Measurements from ENCODE around the gene DDX5.
A peak's percentile ranks its signal among the peaks of the same experiment; 100 is the strongest.
"Not testable (repeated sequence)": the region's sequence is repeated elsewhere in the genome, so short reads cannot be mapped to it uniquely, and the experiment has no call there.

DDX5 gene

GRCh38 chr17:64466834-64467233 lies 39.3 kb downstream of the DDX5 start:
- H3K4me3 ChIP-seq (ENCODE audit: low read depth, low read length); H3K79me2 ChIP-seq (ENCODE audit: control insufficient read depth, insufficient read depth, low read length, unreplicated experiment); H3K27me3 ChIP-seq (ENCODE audit: insufficient read depth, low read length); H3K4me1 ChIP-seq (ENCODE audit: control insufficient read depth, insufficient read depth, low read length, unreplicated experiment); H2AFZ ChIP-seq (ENCODE audit: low read length, unreplicated experiment); H3K27ac ChIP-seq (ENCODE audit: low read depth, low read length): not testable (repeated sequence)
- H3K36me3 ChIP-seq (ENCODE audit: insufficient read depth, low read length) = peaks cover 21% of the 10 kb centered on the region

GRCh38 chr17:64466019-64466735 lies 39.9 kb downstream of the DDX5 start:
- Histone ChIP-seq H3K4me1 (ENCODE audit: control insufficient read depth, insufficient read depth, low read length, unreplicated experiment) (no peaks in the 10 kb centered on the region), H3K36me3 (ENCODE audit: insufficient read depth, low read length) (peaks cover 21% of the 10 kb centered on the region), H3K4me3 (ENCODE audit: low read depth, low read length) (no peak overlapping the region), H3K27ac (ENCODE audit: low read depth, low read length) (no peak overlapping the region), H3K27me3 (ENCODE audit: insufficient read depth, low read length) (no peaks in the 10 kb centered on the region), H2AFZ (ENCODE audit: low read length, unreplicated experiment) (no peak overlapping the region), H3K79me2 (ENCODE audit: control insufficient read depth, insufficient read depth, low read length, unreplicated experiment) (no peaks in the 10 kb centered on the region)

GRCh38 chr17:64461788-64462187 lies 44.3 kb downstream of the DDX5 start:
- Histone ChIP-seq H2AFZ (ENCODE audit: low read length, unreplicated experiment) (no peak overlapping the region), H3K27ac (ENCODE audit: low read depth, low read length) (no peak overlapping the region), H3K79me2 (ENCODE audit: control insufficient read depth, insufficient read depth, low read length, unreplicated experiment) (no peaks in the 10 kb centered on the region), H3K4me3 (ENCODE audit: low read depth, low read length) (no peak overlapping the region), H3K27me3 (ENCODE audit: insufficient read depth, low read length) (no peaks in the 10 kb centered on the region), H3K4me1 (ENCODE audit: control insufficient read depth, insufficient read depth, low read length, unreplicated experiment) (peaks cover 11% of the 10 kb centered on the region), H3K36me3 (ENCODE audit: insufficient read depth, low read length) (peaks cover 16% of the 10 kb centered on the region; the same call in 1 of the 2 replicates)

- Histone ChIP-seq H3K36me3 (ENCODE audit: insufficient read depth, low read length) (peaks cover 12% of the 10 kb centered on the region; the same call in 1 of the 2 replicates), H3K27me3 (ENCODE audit: insufficient read depth, low read length) (no peaks in the 10 kb centered on the region), H3K79me2 (ENCODE audit: control insufficient read depth, insufficient read depth, low read length, unreplicated experiment) (no peaks in the 10 kb centered on the region), H3K4me1 (ENCODE audit: control insufficient read depth, insufficient read depth, low read length, unreplicated experiment) (peaks cover 12% of the 10 kb centered on the region), H3K27ac (ENCODE audit: low read depth, low read length) (no peak overlapping the region), H3K4me3 (ENCODE audit: low read depth, low read length) (no peak overlapping the region), H2AFZ (ENCODE audit: low read length, unreplicated experiment) (no peak overlapping the region)
Measured at GRCh38 chr17:64460955-64461354, 45.1 kb downstream of the DDX5 start.

- H3K27me3 ChIP-seq (ENCODE audit: insufficient read depth, low read length); H3K4me3 ChIP-seq (ENCODE audit: low read depth, low read length); H3K79me2 ChIP-seq (ENCODE audit: control insufficient read depth, insufficient read depth, low read length, unreplicated experiment); H2AFZ ChIP-seq (ENCODE audit: low read length, unreplicated experiment); H3K36me3 ChIP-seq (ENCODE audit: insufficient read depth, low read length); H3K27ac ChIP-seq (ENCODE audit: low read depth, low read length): not testable (repeated sequence)
- H3K4me1 ChIP-seq (ENCODE audit: control insufficient read depth, insufficient read depth, low read length, unreplicated experiment) = peaks cover 12% of the 10 kb centered on the region
Measured at GRCh38 chr17:64459818-64460217, 46.3 kb downstream of the DDX5 start.

GRCh38 chr17:64459284-64459747 lies 46.8 kb downstream of the DDX5 start:
- peaks cover 2% of the 10 kb centered on the region for H3K79me2 ChIP-seq (ENCODE audit: control insufficient read depth, insufficient read depth, low read length, unreplicated experiment)
- peaks cover 12% of the 10 kb centered on the region for H3K4me1 ChIP-seq (ENCODE audit: control insufficient read depth, insufficient read depth, low read length, unreplicated experiment)
- H3K27ac ChIP-seq (ENCODE audit: low read depth, low read length) = no peak overlapping the region
- no peak overlapping the region for H2AFZ ChIP-seq (ENCODE audit: low read length, unreplicated experiment)
- no peak overlapping the region for H3K4me3 ChIP-seq (ENCODE audit: low read depth, low read length)
- peaks cover 6% of the 10 kb centered on the region; the same call in 1 of the 2 replicates for H3K36me3 ChIP-seq (ENCODE audit: insufficient read depth, low read length)
- H3K27me3 ChIP-seq (ENCODE audit: insufficient read depth, low read length) = no peaks in the 10 kb centered on the region

- no peak overlapping the region for H2AFZ ChIP-seq (ENCODE audit: low read length, unreplicated experiment)
- H3K27me3 ChIP-seq (ENCODE audit: insufficient read depth, low read length) = no peaks in the 10 kb centered on the region
- no peak overlapping the region for H3K4me3 ChIP-seq (ENCODE audit: low read depth, low read length)
- H3K4me1 ChIP-seq (ENCODE audit: control insufficient read depth, insufficient read depth, low read length, unreplicated experiment) = peaks cover 12% of the 10 kb centered on the region
- peaks cover 9% of the 10 kb centered on the region; the same call in 1 of the 2 replicates for H3K36me3 ChIP-seq (ENCODE audit: insufficient read depth, low read length)
- peaks cover 3% of the 10 kb centered on the region for H3K79me2 ChIP-seq (ENCODE audit: control insufficient read depth, insufficient read depth, low read length, unreplicated experiment)
- no peak overlapping the region for H3K27ac ChIP-seq (ENCODE audit: low read depth, low read length)
Measured at GRCh38 chr17:64458756-64459155, 47.3 kb downstream of the DDX5 start.

GRCh38 chr17:64457156-64457555 lies 48.9 kb downstream of the DDX5 start:
- Histone ChIP-seq H3K4me3 (ENCODE audit: low read depth, low read length) (no peak overlapping the region), H3K4me1 (ENCODE audit: control insufficient read depth, insufficient read depth, low read length, unreplicated experiment) (peaks cover 12% of the 10 kb centered on the region), H3K27me3 (ENCODE audit: insufficient read depth, low read length) (no peaks in the 10 kb centered on the region), H3K27ac (ENCODE audit: low read depth, low read length) (0 out of 2 replicates have a peak overlapping the region, but pooled peaks have one; percentile 1), H3K79me2 (ENCODE audit: control insufficient read depth, insufficient read depth, low read length, unreplicated experiment) (peaks cover 3% of the 10 kb centered on the region), H3K36me3 (ENCODE audit: insufficient read depth, low read length) (peaks cover 9% of the 10 kb centered on the region; the same call in 1 of the 2 replicates), H2AFZ (ENCODE audit: low read length, unreplicated experiment) (no peak overlapping the region)

- Histone ChIP-seq H3K4me3 (ENCODE audit: low read depth, low read length) (no peak overlapping the region), H3K79me2 (ENCODE audit: control insufficient read depth, insufficient read depth, low read length, unreplicated experiment) (peaks cover 6% of the 10 kb centered on the region), H2AFZ (ENCODE audit: low read length, unreplicated experiment) (no peak overlapping the region), H3K27ac (ENCODE audit: low read depth, low read length) (no peak overlapping the region), H3K4me1 (ENCODE audit: control insufficient read depth, insufficient read depth, low read length, unreplicated experiment) (peaks cover 12% of the 10 kb centered on the region), H3K36me3 (ENCODE audit: insufficient read depth, low read length) (peaks cover 14% of the 10 kb centered on the region; the same call in 1 of the 2 replicates), H3K27me3 (ENCODE audit: insufficient read depth, low read length) (no peaks in the 10 kb centered on the region)
Measured at GRCh38 chr17:64455993-64456885, 49.9 kb downstream of the DDX5 start.

GRCh38 chr17:64449545-64449944 lies 56.5 kb downstream of the DDX5 start:
- H3K27ac ChIP-seq (ENCODE audit: low read depth, low read length) = peak overlapping the region; percentile 89

More at GRCh38 chr17:64449545-64449944, 56.5 kb downstream of the DDX5 start:
- Histone ChIP-seq H3K79me2 (ENCODE audit: control insufficient read depth, insufficient read depth, low read length, unreplicated experiment) (peaks cover 18% of the 10 kb centered on the region), H3K27me3 (ENCODE audit: insufficient read depth, low read length) (no peaks in the 10 kb centered on the region), H3K4me3 (ENCODE audit: low read depth, low read length) (peak overlapping the region; percentile 75), H3K36me3 (ENCODE audit: insufficient read depth, low read length) (peaks cover 15% of the 10 kb centered on the region; the same call in 1 of the 2 replicates), H3K4me1 (ENCODE audit: control insufficient read depth, insufficient read depth, low read length, unreplicated experiment) (peaks cover 15% of the 10 kb centered on the region), H2AFZ (ENCODE audit: low read length, unreplicated experiment) (peak overlapping the region; percentile 62)
